Measurements from ENCODE around the gene TMEM52. TPM values are rescaled to one million over a fixed set of nuclear protein-coding genes. Genes with fewer than 3 reads are reported as not detected.

The TMEM52 gene
- total RNA-seq, 4 donors from 2014 or later, result 1.7 TPM; not detected in 3

GRCh38 chr1:1926886-1927660 is 8.0 kb upstream of the TMEM52 start:
- H3K27me3 ChIP-seq, result no peaks in the 10 kb centered on the region
- no peak for TF ChIP-seq POLR2A (IDR thresholded peaks at IDR 0.05)
- TF ChIP-seq, protein P1, sequence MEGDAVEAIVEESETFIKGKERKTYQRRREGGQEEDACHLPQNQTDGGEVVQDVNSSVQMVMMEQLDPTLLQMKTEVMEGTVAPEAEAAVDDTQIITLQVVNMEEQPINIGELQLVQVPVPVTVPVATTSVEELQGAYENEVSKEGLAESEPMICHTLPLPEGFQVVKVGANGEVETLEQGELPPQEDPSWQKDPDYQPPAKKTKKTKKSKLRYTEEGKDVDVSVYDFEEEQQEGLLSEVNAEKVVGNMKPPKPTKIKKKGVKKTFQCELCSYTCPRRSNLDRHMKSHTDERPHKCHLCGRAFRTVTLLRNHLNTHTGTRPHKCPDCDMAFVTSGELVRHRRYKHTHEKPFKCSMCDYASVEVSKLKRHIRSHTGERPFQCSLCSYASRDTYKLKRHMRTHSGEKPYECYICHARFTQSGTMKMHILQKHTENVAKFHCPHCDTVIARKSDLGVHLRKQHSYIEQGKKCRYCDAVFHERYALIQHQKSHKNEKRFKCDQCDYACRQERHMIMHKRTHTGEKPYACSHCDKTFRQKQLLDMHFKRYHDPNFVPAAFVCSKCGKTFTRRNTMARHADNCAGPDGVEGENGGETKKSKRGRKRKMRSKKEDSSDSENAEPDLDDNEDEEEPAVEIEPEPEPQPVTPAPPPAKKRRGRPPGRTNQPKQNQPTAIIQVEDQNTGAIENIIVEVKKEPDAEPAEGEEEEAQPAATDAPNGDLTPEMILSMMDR (IDR thresholded peaks at IDR 0.05), result no peak
- DNase-seq, result no peak
- no peaks in the 10 kb centered on the region for H3K9me3 ChIP-seq
- intact Hi-C loops (cut with DNase I; ENCODE audit: low total_unique reads), result no loop called here
- no peaks in the 10 kb centered on the region for H3K36me3 ChIP-seq
- no peak overlapping the region for H3K27ac ChIP-seq
- no peak overlapping the region for H3K4me3 ChIP-seq
- H3K4me1 ChIP-seq, result no peaks in the 10 kb centered on the region

DNA sequence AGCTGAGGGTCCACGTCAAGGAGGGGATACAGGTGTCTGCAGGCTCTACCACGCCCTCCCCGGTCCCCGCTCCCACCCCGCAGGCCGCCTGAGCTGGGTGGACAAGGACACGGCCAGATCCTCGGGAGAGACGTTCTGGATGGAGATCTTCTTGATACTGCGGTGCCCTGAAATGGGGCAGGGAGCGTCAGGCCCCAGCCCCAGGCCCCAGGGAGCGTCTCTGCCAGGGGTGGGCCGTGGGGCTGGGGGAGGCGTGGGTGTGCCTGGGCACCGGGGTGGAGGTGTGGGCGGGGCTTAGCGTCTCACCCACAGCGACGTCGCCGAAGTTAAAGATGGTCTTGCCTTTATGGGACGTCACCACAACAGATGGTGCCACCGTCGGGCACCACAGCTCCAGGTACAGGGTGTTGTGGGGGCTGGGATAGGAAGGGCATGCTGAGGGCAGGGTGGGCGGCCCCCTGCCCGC is 7.3 kb upstream of the TMEM52 start:
- H3K9me3 ChIP-seq, result no peaks in the 10 kb centered on the region
- no peak for DNase-seq
- H3K27me3 ChIP-seq, result no peaks in the 10 kb centered on the region
- H3K27ac ChIP-seq, result no peak overlapping the region
- no peaks in the 10 kb centered on the region for H3K36me3 ChIP-seq
- TF ChIP-seq POLR2A (IDR thresholded peaks at IDR 0.05), result no peak
- TF ChIP-seq, protein P1 (IDR thresholded peaks at IDR 0.05), result no peak
- H3K4me1 ChIP-seq, result no peaks in the 10 kb centered on the region
- no peak overlapping the region for H3K4me3 ChIP-seq
- intact Hi-C loops (cut with DNase I; ENCODE audit: low total_unique reads), result no loop called here

- no peak overlapping the region for H3K4me3 ChIP-seq
- TF ChIP-seq, protein P1 (IDR thresholded peaks at IDR 0.05), result no peak
- TF ChIP-seq POLR2A (IDR thresholded peaks at IDR 0.05), result no peak
- no peaks in the 10 kb centered on the region for H3K4me1 ChIP-seq
- no peak for DNase-seq
- no peaks in the 10 kb centered on the region for H3K36me3 ChIP-seq
- intact Hi-C loops (cut with DNase I; ENCODE audit: low total_unique reads), result no loop called here
- H3K27me3 ChIP-seq, result no peaks in the 10 kb centered on the region
- H3K27ac ChIP-seq, result no peak overlapping the region
- H3K9me3 ChIP-seq, result no peaks in the 10 kb centered on the region
Measured at GRCh38 chr1:1925437-1926345, 6.6 kb upstream of the TMEM52 start.

DNA sequence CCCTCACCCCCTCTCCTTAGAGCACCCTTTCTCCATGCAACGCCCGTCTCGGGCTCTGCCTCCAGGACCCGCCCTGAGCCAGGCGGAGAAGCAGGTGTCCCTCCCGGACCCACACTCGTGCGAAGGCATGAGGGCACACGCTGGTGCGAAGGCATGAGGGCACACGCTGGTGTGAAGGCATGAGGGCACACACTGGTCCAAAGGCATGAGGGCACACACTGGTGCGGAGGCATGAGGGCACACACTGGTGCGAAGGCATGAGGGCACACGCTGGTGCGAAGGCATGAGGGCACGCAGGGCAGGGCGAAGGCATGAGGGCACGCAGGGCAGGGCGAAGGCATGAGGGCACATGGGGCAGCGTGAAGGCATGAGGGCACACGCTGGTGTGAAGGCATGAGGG is 5.8 kb upstream of the TMEM52 start:
- no peaks in the 10 kb centered on the region for H3K9me3 ChIP-seq
- no peaks in the 10 kb centered on the region for H3K27me3 ChIP-seq
- H3K36me3 ChIP-seq, result no peaks in the 10 kb centered on the region
- no peak overlapping the region for H3K27ac ChIP-seq
- H3K4me3 ChIP-seq, result no peak overlapping the region
- peaks cover 0 to 2% of the 10 kb centered on the region in 2 donors for H3K4me1 ChIP-seq
- TF ChIP-seq, protein P1 (IDR thresholded peaks at IDR 0.05), result no peak
- TF ChIP-seq POLR2A (IDR thresholded peaks at IDR 0.05), result no peak
- no peak for DNase-seq
- intact Hi-C loops (cut with DNase I; ENCODE audit: low total_unique reads), result no loop called here

DNA sequence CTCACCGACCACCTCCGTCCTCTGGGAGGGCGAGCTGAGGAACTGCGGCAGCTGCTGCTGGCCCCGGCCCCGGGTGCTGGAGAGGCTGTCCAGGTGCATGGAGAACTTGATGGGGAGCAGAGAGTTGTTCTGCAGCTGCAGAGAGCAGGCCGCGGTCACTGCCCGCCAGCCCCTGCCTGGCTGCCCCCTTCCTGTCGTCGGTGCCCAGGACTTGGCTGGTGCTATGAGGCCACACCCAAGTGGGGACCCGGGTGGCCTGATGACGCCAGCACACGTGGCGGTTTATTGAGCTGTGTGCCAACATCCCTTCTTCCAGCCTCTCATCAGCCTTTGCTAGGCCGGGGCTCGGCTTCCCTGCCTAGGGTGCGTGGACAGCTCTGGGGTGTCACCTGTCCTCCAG is 5.3 kb upstream of the TMEM52 start:
- no peaks in the 10 kb centered on the region for H3K9me3 ChIP-seq
- H3K4me1 ChIP-seq, result peaks cover 0 to 5% of the 10 kb centered on the region in 2 donors
- DNase-seq, result no peak
- no peak overlapping the region for H3K4me3 ChIP-seq
- H3K27ac ChIP-seq, result no peak overlapping the region
- H3K27me3 ChIP-seq, result no peaks in the 10 kb centered on the region
- no peaks in the 10 kb centered on the region for H3K36me3 ChIP-seq
- intact Hi-C loops (cut with DNase I; ENCODE audit: low total_unique reads), result no loop called here
- no peak for TF ChIP-seq POLR2A (IDR thresholded peaks at IDR 0.05)
- TF ChIP-seq, protein P1 (IDR thresholded peaks at IDR 0.05), result no peak
